HCT116 (cell line): ENCODE data around the gene PHF13. TPM values are rescaled to one million over a fixed set of nuclear protein-coding genes. Genes with fewer than 3 reads are reported as not detected.

Experiments used
- ATAC-seq: fragments of 200-7000 bp; cut with Tn5 transposase; 2 replicates; pipeline ENCODE4 v1.9.1; 2020; ENCODE audit warnings: mild to moderate bottlenecking, moderate library complexity
- BruUV-seq: library from RNA; stranded (reverse); fragments of 400-500 nt; replicated peaks from 2 replicates; lab custom pipeline; 2021; lab: Mats Ljungman, UMichigan
- CTCF ChIA-PET: fragments of 300-600 bp; sonication (Branson Sonifier 250); formaldehyde crosslinking; loops from one replicate; lab custom pipeline; 2021; ENCODE audit warnings: antibody characterized with exemption; lab: Charles Lee
- POLR2A ChIA-PET: fragments of 300-600, 350-600 bp; sonication (Branson Sonifier 250); formaldehyde crosslinking; loops from one replicate; lab custom pipeline; 2021; ENCODE audit warnings: antibody characterized with exemption; lab: Charles Lee
- RAD21 ChIA-PET, 2 experiments: fragments of 300-600 bp; sonication (Branson Sonifier 250); formaldehyde crosslinking; loops; one replicate each; lab custom pipeline; 2023; ENCODE audit warnings: low total read pairs in 2 of 2; ENCODE audit not compliant: uncharacterized antibody in 2 of 2, unreplicated experiment in 2 of 2, low non-redundant PET in 1 of 2; lab: Charles Lee
- DNase-seq: peaks from one replicate; pipeline ENCODE4 v3.0.0-alpha.2; 2010; ENCODE audit warnings: low read depth, low spot score
- H2AFZ ChIP-seq: fragments of 200-600 bp; shearing (Covaris generic), sonication (generic); 2 replicates; pipeline ENCODE4 v1.6.1; 2017; ENCODE audit warnings: low read depth, mixed run types, mixed read lengths, antibody characterized with exemption, low read length; ENCODE audit not compliant: poor library complexity, severe bottlenecking
- H3K27ac ChIP-seq: 2 replicates; pipeline ENCODE4 v1.5.1; 2012; ENCODE audit warnings: low read depth, low read length
- H3K27me3 ChIP-seq: fragments of 200-600 bp; sonication (generic); 2 replicates; pipeline ENCODE4 v1.6.1; 2016; ENCODE audit warnings: mixed run types, low read length, mixed read lengths; ENCODE audit not compliant: insufficient read depth
- H3K36me3 ChIP-seq, 2 experiments: fragments of 200-500 bp in 1 of 2; fragments of 200-600 bp in 1 of 2; sonication (Bioruptor generic) in 1 of 2; sonication (generic) in 1 of 2; 2 replicates each; pipeline versions ENCODE4 v1.5.1 to v1.6.1; 2014 to 2016; ENCODE audit warnings: low read length in 2 of 2, inconsistent platforms in 1 of 2, mixed read lengths in 1 of 2, mixed run types in 1 of 2; ENCODE audit not compliant: insufficient read depth in 2 of 2, control insufficient read depth in 1 of 2
- H3K4me1 ChIP-seq, 2 experiments: fragments of 200-600 bp in 1 of 2; sonication (generic) in 1 of 2; 2 replicates each; pipeline versions ENCODE4 v1.5.1 to v1.6.1; 2012 to 2017; ENCODE audit warnings: low read length in 2 of 2, inconsistent platforms in 1 of 2, mild to moderate bottlenecking in 1 of 2, mixed read lengths in 1 of 2, mixed run types in 1 of 2, moderate library complexity in 1 of 2; ENCODE audit not compliant: insufficient read depth in 2 of 2, control insufficient read depth in 1 of 2
- H3K4me2 ChIP-seq: fragments of 200-600 bp; sonication (generic); 2 replicates; pipeline ENCODE4 v1.6.1; 2017; ENCODE audit warnings: mixed run types, low read length, mixed read lengths
- H3K4me3 ChIP-seq, 2 experiments: fragments of 200-600 bp in 1 of 2; sonication (generic) in 1 of 2; replicated peaks in 1 of 2; 2 replicates each; pipeline ENCODE4 v1.5.1; 2011 to 2016; ENCODE audit warnings: low read length in 2 of 2, control low read depth in 1 of 2, low read depth in 1 of 2, mild to moderate bottlenecking in 1 of 2, mixed read lengths in 1 of 2, mixed run types in 1 of 2
- H3K79me2 ChIP-seq: fragments of 200-600 bp; sonication (generic); 2 replicates; pipeline ENCODE4 v1.6.1; 2017; ENCODE audit warnings: mild to moderate bottlenecking, mixed run types, low read length, moderate library complexity, mixed read lengths; ENCODE audit not compliant: insufficient read depth
- H3K9ac ChIP-seq: fragments of 200-600 bp; sonication (generic); 2 replicates; pipeline ENCODE4 v1.6.1; 2016; ENCODE audit warnings: low read length, mixed read lengths
- H3K9me2 ChIP-seq: fragments of 200-600 bp; sonication (generic), shearing (Covaris generic); 2 replicates; pipeline ENCODE4 v1.6.1; 2017; ENCODE audit warnings: mixed run types, mild to moderate bottlenecking, moderate library complexity; ENCODE audit not compliant: insufficient read depth
- H3K9me3 ChIP-seq, 2 experiments: fragments of 200-500 bp in 1 of 2; fragments of 200-600 bp in 1 of 2; sonication (Bioruptor generic) in 1 of 2; sonication (generic) in 1 of 2; 2 replicates each; pipeline ENCODE4 v1.6.1; 2014 to 2017; ENCODE audit warnings: low read length in 2 of 2, mixed read lengths in 2 of 2, inconsistent platforms in 1 of 2, low read depth in 1 of 2, mild to moderate bottlenecking in 1 of 2, mixed run types in 1 of 2, moderate library complexity in 1 of 2; ENCODE audit not compliant: control insufficient read depth in 1 of 2, insufficient read depth in 1 of 2
- H4K20me1 ChIP-seq: fragments of 200-600 bp; sonication (generic), shearing (Covaris generic); 2 replicates; pipeline ENCODE4 v1.6.1; 2017; ENCODE audit warnings: mixed run types, mild to moderate bottlenecking, moderate library complexity; ENCODE audit not compliant: insufficient read depth
- ATF3 ChIP-seq: IDR thresholded peaks from 2 replicates; pipeline ENCODE4 v1.6.1; 2012
- CBX3 ChIP-seq: IDR thresholded peaks from 2 replicates; pipeline ENCODE4 v1.6.1; 2012; ENCODE audit warnings: low read depth
- CEBPB ChIP-seq: IDR thresholded peaks from 2 replicates; pipeline ENCODE4 v1.6.1; 2012; ENCODE audit warnings: low read depth
- JUND ChIP-seq: IDR thresholded peaks from 2 replicates; pipeline ENCODE4 v1.6.1; 2012
- POLR2AphosphoS5 ChIP-seq: IDR thresholded peaks from 2 replicates; pipeline ENCODE4 v1.6.1; 2011; ENCODE audit warnings: mild to moderate bottlenecking, low read depth, low read length, moderate library complexity
- RAD21 ChIP-seq: IDR thresholded peaks from 2 replicates; pipeline ENCODE4 v1.6.1; 2012; ENCODE audit warnings: low read depth, mild to moderate bottlenecking
- SRF ChIP-seq: IDR thresholded peaks from 2 replicates; pipeline ENCODE4 v1.6.1; 2012; ENCODE audit warnings: low read depth
- ZBTB33 ChIP-seq: IDR thresholded peaks from 2 replicates; pipeline ENCODE4 v1.6.1; 2011; ENCODE audit warnings: mild to moderate bottlenecking, low read length, moderate library complexity; ENCODE audit not compliant: insufficient replicate concordance; ENCODE audit errors: extremely low read depth
- ZFX ChIP-seq: fragments of 450-650 bp; IDR thresholded peaks from 2 replicates; pipeline ENCODE4 v1.6.1; 2017
- intact Hi-C: fragments of 100-400 bp; cut with micrococcal nuclease; formaldehyde crosslinking; loops from 2 replicates; pipeline ENCODE4 v1.10.0; 2022
- total RNA-seq: library from RNA; stranded (reverse); gene quantifications from one replicate; pipeline ENCODE4 v1.2.1, GENCODE V29; 2021; ENCODE audit not compliant: unreplicated experiment

Gene PHF13
- total RNA-seq, 1 experiment from 2014 or later, result 25.8 TPM

GRCh38 chr1:6592441-6592840, 21.1 kb upstream of the PHF13 start:
- Histone ChIP-seq H3K9me2 (no peaks in the 10 kb centered on the region), H3K9me3 (no peaks in the 10 kb centered on the region), H3K4me3 (no peak overlapping the region), H4K20me1 (peaks cover 2% of the 10 kb centered on the region; the same call in 1 of the 2 replicates), H3K27ac (no peak overlapping the region), H3K4me2 (no peak overlapping the region), H3K27me3 (no peaks in the 10 kb centered on the region), H3K79me2 (peaks cover 50% of the 10 kb centered on the region), H3K9ac (no peak overlapping the region), H3K4me1 (no peaks in the 10 kb centered on the region), H2AFZ (no peak overlapping the region), H3K36me3 (peaks cover 21 to 68% of the 10 kb centered on the region in 2 experiments)
- no peak for ATAC-seq
- TF ChIP-seq ATF3, result no peak
- no peak for TF ChIP-seq CEBPB
- TF ChIP-seq POLR2AphosphoS5, result no peak
- no peak for TF ChIP-seq RAD21
- no peak for TF ChIP-seq ZBTB33
- no peak for TF ChIP-seq JUND
- TF ChIP-seq CBX3, result no peak
- no peak for TF ChIP-seq SRF
- no peak for TF ChIP-seq ZFX
- no TSS peak for BruUV-seq
- no peak for DNase-seq
- ChIA-PET POLR2A (no interaction called here), CTCF (no interaction called here), RAD21 (no interaction called here)
- intact Hi-C loops, result no loop called here
